ENCODE measurements around the gene LHX4. TPM values are rescaled to one million over a fixed set of nuclear protein-coding genes. Genes with fewer than 3 reads are reported as not detected.
A peak's percentile ranks its signal among the peaks of the same experiment; 100 is the strongest.

LHX4 gene
- total and polyA plus RNA-seq, 4 donors, result under 0.01 to 0.19 (median 0.05) TPM

DNA sequence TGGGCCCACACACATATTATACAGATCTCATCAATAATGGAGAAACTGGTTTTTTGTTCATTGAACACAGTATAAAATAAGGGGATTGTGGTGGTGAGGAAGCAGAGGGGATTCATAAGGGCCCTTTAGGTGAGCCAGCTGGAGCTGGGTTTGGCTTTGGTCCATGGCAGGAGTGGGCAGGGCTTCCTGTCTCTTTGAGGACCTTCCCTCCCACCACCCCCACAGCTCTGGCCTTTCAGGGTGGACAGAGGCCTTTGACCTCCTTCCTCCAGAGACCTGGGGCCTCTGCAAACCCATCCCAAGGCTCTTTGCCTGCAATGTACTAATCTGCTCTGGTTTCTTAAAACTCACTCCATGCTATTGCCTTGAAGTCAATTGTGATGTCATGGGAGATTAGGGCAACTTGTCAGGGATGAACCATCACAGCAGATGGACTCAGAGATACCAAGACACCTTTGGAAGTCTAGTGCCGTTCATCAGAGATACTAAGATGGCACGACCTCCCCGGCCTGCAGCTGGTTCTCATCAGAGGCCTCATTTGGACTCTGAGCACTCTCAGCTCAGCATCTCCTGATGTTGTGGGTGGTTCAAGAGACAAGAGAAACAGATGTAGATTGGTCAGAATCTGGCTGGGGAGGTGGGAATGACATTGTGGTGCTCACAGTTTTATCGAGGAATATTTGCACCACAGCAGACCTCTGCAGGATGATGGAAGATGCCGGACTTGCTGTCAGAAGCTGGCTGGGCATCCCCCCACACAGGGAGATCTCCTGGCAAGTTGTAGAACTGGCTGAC lies 37.9 kb downstream of the LHX4 start:
- H3K36me3 ChIP-seq (ENCODE audit: control insufficient read depth in 4 of 4, insufficient read depth in 3 of 4, low read depth in 1 of 4, low read length in 3 of 4), result no peaks in the 10 kb centered on the region
- no peak overlapping the region for H3K4me3 ChIP-seq (ENCODE audit: low read depth in 1 of 3, low read length in 3 of 3)
- H3K4me1 ChIP-seq (ENCODE audit: control insufficient read depth in 4 of 4, insufficient read depth in 4 of 4, low read length in 3 of 4), result peaks cover 3 to 8% (median 7%) of the 10 kb centered on the region in 4 donors
- H3K9me3 ChIP-seq (ENCODE audit: control insufficient read depth in 4 of 4, low read length in 3 of 4), result no peaks in the 10 kb centered on the region
- TF ChIP-seq ZBTB33 (IDR thresholded peaks at IDR 0.05), result no peak
- H3K9ac ChIP-seq (ENCODE audit: low read depth in 1 of 2, low read length in 2 of 2), result no peak overlapping the region
- H3K27me3 ChIP-seq (ENCODE audit: control insufficient read depth in 4 of 4, insufficient read depth in 4 of 4, low read length in 3 of 4), result no peaks in the 10 kb centered on the region
- no peak overlapping the region for H3K27ac ChIP-seq (ENCODE audit: low read depth in 1 of 2, low read length in 2 of 2)
- 88% methylated on average over 5 of the region's 5 CpGs for WGBS
- DNase-seq (ENCODE audit: low spot score), result peak; percentile 40

DNA sequence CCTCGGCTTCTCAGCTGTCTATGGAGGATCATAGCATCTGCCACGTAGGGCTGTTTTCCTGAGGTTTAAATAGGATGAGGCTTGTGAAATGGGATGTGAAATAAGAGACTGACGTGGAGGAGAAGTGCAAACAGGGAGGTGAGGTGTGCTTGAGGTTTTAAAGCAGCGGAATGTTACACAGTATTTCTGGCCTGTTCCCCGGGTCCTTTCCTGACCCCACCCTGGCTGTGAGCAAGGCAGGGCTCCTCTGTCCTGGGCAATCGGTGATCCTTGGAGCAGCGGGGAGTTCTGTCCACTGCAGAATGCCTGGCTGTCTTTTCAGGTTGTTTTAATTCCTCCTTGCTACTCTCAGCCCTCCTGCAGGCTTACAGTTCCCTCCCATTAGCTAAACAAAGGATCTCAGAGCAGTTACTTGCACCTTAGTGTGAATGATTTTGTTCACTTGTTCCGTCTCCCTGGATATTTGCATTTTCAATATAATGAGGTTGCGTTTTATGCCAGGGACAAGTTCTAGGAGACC lies 38.6 kb downstream of the LHX4 start:
- no peak for TF ChIP-seq ATF3 (IDR thresholded peaks at IDR 0.05)
- no peak for TF ChIP-seq EGR1 (IDR thresholded peaks at IDR 0.05; ENCODE audit: low read depth in 2 of 2)
- TF ChIP-seq TAF1 (conservative IDR thresholded peaks at IDR 0.05), result no peak
- TF ChIP-seq, protein P1, sequence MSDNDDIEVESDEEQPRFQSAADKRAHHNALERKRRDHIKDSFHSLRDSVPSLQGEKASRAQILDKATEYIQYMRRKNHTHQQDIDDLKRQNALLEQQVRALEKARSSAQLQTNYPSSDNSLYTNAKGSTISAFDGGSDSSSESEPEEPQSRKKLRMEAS (IDR thresholded peaks at IDR 0.05), result no peak
- TF ChIP-seq JUND (IDR thresholded peaks at IDR 0.05), result no peak
- TF ChIP-seq RXRA (IDR thresholded peaks at IDR 0.05), result no peak
- TF ChIP-seq FOXA2 (IDR thresholded peaks at IDR 0.05), result no peak
- TF ChIP-seq NR2F2 (IDR thresholded peaks at IDR 0.05), result no peak
- no peak for TF ChIP-seq ZBTB33 (IDR thresholded peaks at IDR 0.05)
- TF ChIP-seq GABPA (IDR thresholded peaks at IDR 0.05 in 1 of 2, conservative IDR thresholded peaks at IDR 0.05 in 1 of 2), result no peak
- no peak for DNase-seq (ENCODE audit: low spot score)
- H3K4me1 ChIP-seq (ENCODE audit: control insufficient read depth in 4 of 4, insufficient read depth in 4 of 4, low read length in 3 of 4), result peaks cover 3 to 8% (median 7%) of the 10 kb centered on the region in 4 donors
- no peaks in the 10 kb centered on the region for H3K36me3 ChIP-seq (ENCODE audit: control insufficient read depth in 4 of 4, insufficient read depth in 3 of 4, low read depth in 1 of 4, low read length in 3 of 4)
- H3K4me3 ChIP-seq (ENCODE audit: low read depth in 1 of 3, low read length in 3 of 3), result no peak overlapping the region
- no peak overlapping the region for H3K27ac ChIP-seq (ENCODE audit: low read depth in 1 of 2, low read length in 2 of 2)
- no peak overlapping the region for H3K9ac ChIP-seq (ENCODE audit: low read depth in 1 of 2, low read length in 2 of 2)
- H3K9me3 ChIP-seq (ENCODE audit: control insufficient read depth in 4 of 4, low read length in 3 of 4), result no peaks in the 10 kb centered on the region
- 87% methylated on average over 9 of the region's 9 CpGs for whole genome bisulfite sequencing
- no peaks in the 10 kb centered on the region for H3K27me3 ChIP-seq (ENCODE audit: control insufficient read depth in 4 of 4, insufficient read depth in 4 of 4, low read length in 3 of 4)

All from liver (tissue), 9 donors.